Erythroblast (primary cell): ENCODE data around the gene SMIM38.

Source experiments
- GATA1 ChIP-seq: IDR thresholded peaks from 2 replicates; pipeline ENCODE4 v1.6.1; 2011; ENCODE audit warnings: low read depth, mild to moderate bottlenecking, control low read depth, low read length, moderate library complexity
- POLR2A ChIP-seq: IDR thresholded peaks from 2 replicates; pipeline ENCODE4 v1.6.1; 2011; ENCODE audit warnings: mild to moderate bottlenecking, low read length

DNA sequence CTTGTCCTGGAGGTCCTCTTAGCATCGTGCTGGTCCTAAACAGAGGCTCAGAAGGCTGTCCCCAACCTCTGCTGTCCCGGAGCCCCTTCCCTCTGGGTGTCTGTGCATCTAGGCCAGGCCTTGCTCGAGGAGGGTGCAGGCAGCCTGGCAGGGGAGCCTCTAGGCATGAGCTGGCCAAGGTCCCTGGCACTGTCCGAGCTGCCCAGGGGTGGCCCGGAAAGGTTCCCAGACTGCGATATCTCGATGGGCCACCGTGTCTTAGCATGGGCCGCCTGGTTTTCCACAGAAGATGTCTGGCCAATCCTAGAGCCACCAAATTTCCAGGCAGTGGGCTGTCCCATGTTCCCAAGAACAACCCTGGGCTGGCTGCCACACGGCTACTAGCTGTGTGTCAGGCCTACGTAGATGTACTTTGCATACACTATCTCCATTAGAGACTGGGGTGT lies 24.6 kb upstream of the SMIM38 start:
- no peak for TF ChIP-seq POLR2A
- TF ChIP-seq GATA1, result no peak
